Activated CD4-positive, alpha-beta T cell treated with anti-CD3 and anti-CD28 coated beads for 24 hours (primary cell): ENCODE data around the gene QPCTL.
"Not testable (repeated sequence)": the region's sequence is repeated elsewhere in the genome, so short reads cannot be mapped to it uniquely, and the experiment has no call there.

ENCODE experiments used
- DNase-seq, 2 donors: peaks; one replicate each; pipeline ENCODE4 v3.0.0-alpha.2; 2020; ENCODE audit warnings: low read depth in 2 of 2

Gene QPCTL

GRCh38 chr19:45676851-45677263 lies 15.6 kb upstream of the QPCTL start:
- DNase-seq, result peak in 1 of 2 donors; percentile 20

- DNase-seq, result peak; percentile 76 to 89
These were observed 14.9 kb upstream of the QPCTL start for GRCh38 chr19:45677351-45678230.

- peak; percentile 72 to 80 for DNase-seq
These were observed 11.0 kb upstream of the QPCTL start for GRCh38 chr19:45681391-45682015.

DNA sequence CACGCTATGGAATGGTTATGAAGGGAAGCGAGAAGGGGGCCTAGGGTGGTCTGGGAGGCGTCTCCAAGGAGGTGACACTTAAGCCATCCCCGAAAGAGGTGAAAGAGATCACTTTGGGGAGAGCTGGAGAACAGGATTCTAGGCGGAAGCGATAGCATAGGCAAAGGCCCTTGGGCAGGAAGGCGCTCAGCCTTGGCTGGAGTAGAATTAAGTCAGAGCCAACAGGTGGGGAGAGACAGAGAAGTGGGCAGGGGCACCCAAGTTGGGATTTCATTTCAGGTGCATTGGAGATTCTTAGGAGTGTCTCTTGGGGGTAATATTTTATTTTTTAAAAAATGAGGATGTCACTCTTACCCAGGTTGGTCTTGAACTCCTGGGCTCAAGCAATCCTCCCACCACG lies 10.3 kb upstream of the QPCTL start:
- DNase-seq, result no peak

- DNase-seq, result no peak
These were observed 9.6 kb upstream of the QPCTL start for GRCh38 chr19:45682908-45683307.

DNA sequence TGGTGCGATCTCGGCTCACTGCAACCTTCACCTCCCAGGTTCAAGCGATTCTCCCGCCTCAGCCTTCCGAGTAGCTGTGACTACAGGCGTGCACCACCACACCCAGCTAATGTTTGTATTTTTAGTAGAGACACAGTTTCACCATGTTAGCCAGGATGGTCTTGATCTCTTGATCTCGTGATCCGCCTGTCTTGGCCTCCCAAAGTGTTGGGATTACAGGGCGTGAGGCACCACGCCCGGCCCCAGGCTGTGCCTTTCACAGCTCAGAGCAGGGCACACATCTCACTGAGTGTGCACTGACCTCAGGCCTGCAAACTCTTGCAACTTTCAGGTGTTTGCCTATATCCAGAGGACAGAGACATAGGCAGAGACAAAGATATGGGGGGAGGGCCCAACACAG lies 7.4 kb upstream of the QPCTL start:
- not testable (repeated sequence) for DNase-seq

DNA sequence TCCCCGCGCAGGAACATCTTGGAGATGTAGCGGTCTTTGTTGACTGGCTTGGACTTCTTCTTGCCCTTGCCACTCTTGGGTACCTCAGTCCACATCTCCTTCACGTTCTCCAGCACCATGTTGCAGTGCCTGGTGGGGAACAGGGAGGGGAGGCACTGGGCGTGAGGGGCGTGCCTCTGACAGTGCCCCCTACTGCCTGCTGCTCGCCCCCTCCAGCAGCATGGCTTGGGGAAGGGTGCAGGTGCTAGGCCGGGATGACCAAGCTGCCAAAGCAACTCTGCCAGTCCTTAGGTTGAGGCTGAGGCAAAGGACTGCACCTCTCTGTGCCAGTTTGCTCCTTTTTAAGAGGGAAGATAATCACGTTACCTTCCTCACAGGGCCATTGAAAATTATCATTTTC lies 4.9 kb upstream of the QPCTL start:
- no peak for DNase-seq

DNA sequence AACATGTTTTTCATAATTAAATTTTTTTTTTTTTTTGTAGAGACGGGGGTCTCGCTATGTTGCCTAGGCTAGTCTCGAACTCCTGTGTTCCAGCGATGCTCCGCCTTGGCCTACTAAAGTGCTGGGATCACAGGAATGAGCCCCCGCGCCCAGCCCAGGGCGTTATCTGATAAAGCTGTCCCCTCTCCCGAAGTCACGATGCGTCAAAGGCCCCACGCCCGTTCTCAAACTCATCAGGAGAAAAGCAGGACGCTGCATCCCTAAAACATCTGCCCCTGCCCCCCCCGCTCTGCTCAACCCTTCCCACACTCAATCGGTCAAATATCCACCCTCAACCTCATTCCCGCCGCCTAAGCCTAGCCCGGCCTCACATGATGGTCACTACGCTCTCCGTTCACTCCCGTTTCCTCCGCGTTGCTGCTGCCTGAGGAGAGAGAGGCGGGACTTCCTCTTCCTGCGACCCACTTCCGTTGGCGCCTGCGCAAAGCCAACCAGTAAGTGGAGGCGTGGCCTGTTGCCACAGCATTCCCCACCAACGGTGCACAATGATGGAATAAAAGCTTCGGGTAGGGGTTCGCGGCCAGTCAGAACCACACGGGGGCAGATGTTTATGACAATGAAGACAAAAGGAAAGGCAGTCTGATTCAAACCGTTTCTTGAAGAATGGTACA lies 815 bp upstream of the QPCTL start, which contains the start of gene SNRPD2:
Gene SNRPD2 (minus strand): TSS at position 438 of the 671 bp plus-strand sequence. CDS start 65 bp downstream, at position 373.
- DNase-seq, result peak; percentile 85 to 88

DNA sequence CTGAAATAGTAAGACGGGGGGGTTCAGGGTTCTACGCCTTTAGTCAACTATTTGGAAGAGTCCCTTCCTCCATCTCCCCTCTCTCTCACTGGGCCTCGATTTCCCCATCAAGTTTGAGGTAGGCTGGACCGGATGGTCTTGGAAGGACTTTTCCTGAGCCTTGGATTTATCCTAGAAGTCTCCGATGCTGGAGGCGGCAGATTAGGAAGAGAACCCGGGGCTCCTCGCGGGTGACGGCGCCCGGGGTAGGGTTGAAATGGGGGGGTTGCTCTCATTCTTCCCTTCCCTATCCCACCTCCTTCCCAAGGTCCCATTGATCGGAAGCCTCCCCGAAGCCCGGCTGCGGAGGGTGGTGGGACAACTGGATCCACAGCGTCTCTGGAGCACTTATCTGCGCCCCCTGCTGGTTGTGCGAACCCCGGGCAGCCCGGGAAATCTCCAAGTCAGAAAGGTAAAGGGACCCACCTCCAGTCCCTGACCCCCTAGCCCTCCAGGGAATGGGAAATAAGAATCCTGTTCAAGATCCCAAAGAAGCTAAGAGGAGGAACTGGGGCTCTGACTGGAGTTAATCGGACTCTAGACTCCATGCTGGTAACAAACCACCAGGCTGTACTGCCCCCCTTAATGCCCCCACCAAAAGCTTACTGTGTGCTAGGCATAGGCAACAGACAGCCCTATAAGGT lies 781 bp downstream of the QPCTL start:
- DNase-seq, result peak; percentile 73 to 84

- no peak for DNase-seq
These were observed 9.2 kb downstream of the QPCTL start for GRCh38 chr19:45701676-45702075.

GRCh38 chr19:45705115-45705514 lies 12.6 kb downstream of the QPCTL start:
- no peak for DNase-seq

GRCh38 chr19:45705710-45706415 lies 13.4 kb downstream of the QPCTL start:
- no peak for DNase-seq

DNA sequence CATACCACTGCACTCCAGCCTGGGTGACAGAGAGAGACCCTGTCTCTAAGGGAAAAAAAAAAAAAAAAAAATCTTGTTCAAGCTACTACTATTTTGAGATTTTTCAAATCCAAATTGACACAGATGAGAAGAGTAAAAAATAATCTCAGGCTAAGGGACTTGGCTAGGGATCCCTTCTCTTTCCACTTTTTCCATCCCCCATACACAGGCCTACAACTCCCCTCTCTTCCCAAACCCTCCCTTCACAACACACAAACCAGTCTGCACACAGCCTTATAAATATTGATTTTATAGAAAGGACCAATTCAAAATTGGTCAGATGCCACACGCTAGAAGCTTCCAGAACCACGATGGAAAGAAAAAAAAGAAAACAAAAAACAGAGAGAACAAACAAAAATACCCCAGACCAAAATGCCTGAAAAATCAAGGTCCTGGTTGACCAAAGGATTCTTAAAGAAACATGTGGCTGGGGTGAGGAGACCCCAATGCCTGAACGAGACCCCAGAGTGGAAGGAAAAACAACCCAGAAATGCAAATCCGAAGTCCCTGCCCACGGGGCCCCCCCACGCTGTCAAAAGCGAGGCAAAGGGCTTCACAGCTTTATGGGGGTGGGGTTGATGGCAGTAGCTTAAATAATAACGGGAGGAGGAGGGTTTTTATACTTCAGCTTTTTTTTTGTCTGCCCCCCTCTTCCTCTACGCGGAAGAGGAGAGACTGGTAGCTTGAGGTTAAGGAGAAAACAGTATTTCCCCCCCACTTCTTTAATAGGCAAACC lies 18.1 kb downstream of the QPCTL start:
- no peak for DNase-seq

GRCh38 chr19:45711851-45712698 lies 19.6 kb downstream of the QPCTL start:
- no peak for DNase-seq

- DNase-seq, result no peak
These were observed 20.2 kb downstream of the QPCTL start for GRCh38 chr19:45712699-45713067.

- DNase-seq, result no peak
These were observed 20.7 kb downstream of the QPCTL start for GRCh38 chr19:45713141-45713540.

DNA sequence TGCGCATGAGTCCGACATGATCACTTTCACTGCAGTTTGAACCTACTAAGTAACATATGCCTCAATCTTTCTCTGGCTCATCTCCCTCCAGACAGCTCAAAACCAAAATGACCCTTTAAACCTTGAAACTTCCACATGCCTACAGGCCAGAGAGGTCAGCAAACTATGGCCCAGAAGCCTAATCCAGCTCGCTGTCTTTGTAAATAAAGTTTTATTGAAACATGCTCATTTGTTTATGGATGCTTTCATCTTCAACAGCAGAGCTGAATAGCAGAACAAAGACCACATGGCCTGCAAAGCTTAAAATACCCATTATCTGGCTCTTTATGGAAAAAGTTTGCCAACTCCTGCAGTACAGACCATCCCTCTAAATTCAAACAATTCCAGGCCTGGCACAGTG lies 22.7 kb downstream of the QPCTL start:
- no peak for DNase-seq

- DNase-seq, result no peak
These were observed 24.1 kb downstream of the QPCTL start for GRCh38 chr19:45716359-45717130.
